Keratinocyte (primary cell): ENCODE data around the gene RAPGEF4. TPM values are rescaled to one million over a fixed set of nuclear protein-coding genes. Genes with fewer than 3 reads are reported as not detected.
A peak's percentile ranks its signal among the peaks of the same experiment; 100 is the strongest.

Source experiments
- DNase-seq: peaks from one replicate; pipeline ENCODE4 v3.0.0-alpha.2; 2011; ENCODE audit warnings: low read depth, missing footprints, low spot score
- FAIRE-seq: peaks from 2 replicates; lab custom pipeline; 2011; peaks lifted over from hg19 to GRCh38; lab: Jason Lieb, UNC
- H2AFZ ChIP-seq: 2 replicates; pipeline ENCODE4 v1.6.0; 2012; ENCODE audit warnings: low read length, control low read depth, inconsistent platforms; ENCODE audit not compliant: control insufficient read depth
- H3K27ac ChIP-seq: 2 replicates; pipeline ENCODE4 v1.5.1; 2011; ENCODE audit warnings: low read length; ENCODE audit not compliant: control insufficient read depth, insufficient read depth
- H3K27me3 ChIP-seq: 3 replicates; pipeline ENCODE4 v1.6.0; 2011; ENCODE audit warnings: low read length; ENCODE audit not compliant: control insufficient read depth, insufficient read depth; ENCODE audit errors: extremely low read depth
- H3K36me3 ChIP-seq, 2 experiments: 2 replicates in 1 of 2; 3 replicates in 1 of 2; pipeline ENCODE4 v1.5.1; 2011; ENCODE audit warnings: low read length in 2 of 2, mild to moderate bottlenecking in 1 of 2; ENCODE audit not compliant: control insufficient read depth in 2 of 2, insufficient read depth in 2 of 2; ENCODE audit errors: extremely low read depth in 1 of 2
- H3K4me1 ChIP-seq: 3 replicates; pipeline ENCODE4 v1.5.1; 2011; ENCODE audit warnings: low read length; ENCODE audit not compliant: control insufficient read depth, insufficient read depth; ENCODE audit errors: extremely low read depth
- H3K4me2 ChIP-seq: 3 replicates; pipeline ENCODE4 v1.6.0; 2011; ENCODE audit warnings: low read depth, low read length; ENCODE audit not compliant: control insufficient read depth, insufficient read depth; ENCODE audit errors: extremely low read depth
- H3K4me3 ChIP-seq, 3 experiments: fragments of 200-600 bp in 1 of 3; sonication (generic) in 1 of 3; 2 replicates in 2 of 3; 3 replicates in 1 of 3; pipeline ENCODE4 v1.5.1; 2011 to 2016; ENCODE audit warnings: low read length in 3 of 3, mild to moderate bottlenecking in 3 of 3, control low read depth in 2 of 3, inconsistent platforms in 1 of 3, low read depth in 1 of 3, mixed read lengths in 1 of 3, mixed run types in 1 of 3, moderate library complexity in 1 of 3; ENCODE audit not compliant: control insufficient read depth in 2 of 3, insufficient read depth in 2 of 3; ENCODE audit errors: extremely low read depth in 1 of 3
- H3K79me2 ChIP-seq: 2 replicates; pipeline ENCODE4 v1.6.0; 2012; ENCODE audit warnings: low read length; ENCODE audit not compliant: control insufficient read depth, insufficient read depth
- H3K9ac ChIP-seq: 3 replicates; pipeline ENCODE4 v1.6.0; 2011; ENCODE audit warnings: low read length; ENCODE audit not compliant: control insufficient read depth, insufficient read depth; ENCODE audit errors: extremely low read depth
- H3K9me1 ChIP-seq: 3 replicates; pipeline ENCODE4 v1.6.0; 2011; ENCODE audit warnings: low read length; ENCODE audit not compliant: control insufficient read depth, insufficient read depth; ENCODE audit errors: extremely low read depth
- H3K9me3 ChIP-seq: 2 replicates; pipeline ENCODE4 v1.5.1; 2012; ENCODE audit warnings: low read depth, low read length; ENCODE audit not compliant: control insufficient read depth
- H4K20me1 ChIP-seq: 3 replicates; pipeline ENCODE4 v1.6.0; 2011; ENCODE audit warnings: low read length; ENCODE audit not compliant: control insufficient read depth, insufficient read depth; ENCODE audit errors: extremely low read depth
- EZH2 ChIP-seq: IDR thresholded peaks from one replicate; pipeline ENCODE4 v1.6.1; 2012; ENCODE audit warnings: inconsistent platforms, mild to moderate bottlenecking, low read length, moderate library complexity
- dilution Hi-C: fragments of 300-500 bp; cut with MboI; formaldehyde crosslinking; loops from one replicate; pipeline ENCODE4 v1.7.0; 2020; ENCODE audit warnings: low sequenced_read_pairs; ENCODE audit not compliant: extremely low pct_ligation_motif_present
- polyA plus RNA-seq, 5 experiments: library from polyadenylated mRNA; depleted of rRNA in 3 of 5; stranded (reverse) in 3 of 5; stranded (forward) in 1 of 5; unstranded in 1 of 5; fragments of >200 nt; gene quantifications; 1 replicate in 1 of 5; 2 replicates in 3 of 5; 3 replicates in 1 of 5; pipeline versions ENCODE4 v1.2.1 to v1.2.3, GENCODE V29; 2011 to 2012; ENCODE audit warnings: missing spikeins in 2 of 5, low read depth in 1 of 5, low replicate concordance in 1 of 5
- TF ChIP-seq, protein P1 (sequence below), 3 experiments: IDR thresholded peaks in 1 of 3; conservative IDR thresholded peaks in 1 of 3; optimal IDR thresholded peaks in 1 of 3; 2 replicates in 2 of 3; 3 replicates in 1 of 3; pipeline versions ENCODE3 to v1.5.1; 2011; ENCODE audit warnings: low read length in 3 of 3, mild to moderate bottlenecking in 3 of 3, moderate library complexity in 2 of 3, control low read depth in 1 of 3, inconsistent platforms in 1 of 3; ENCODE audit not compliant: insufficient read depth in 2 of 3; ENCODE audit errors: extremely low read depth in 1 of 3

RAPGEF4 gene
- polyA plus RNA-seq, 1 donor (not counting 4 experiments of a cell fraction or from before 2014, with no cell fraction given) = 1.6 TPM

DNA sequence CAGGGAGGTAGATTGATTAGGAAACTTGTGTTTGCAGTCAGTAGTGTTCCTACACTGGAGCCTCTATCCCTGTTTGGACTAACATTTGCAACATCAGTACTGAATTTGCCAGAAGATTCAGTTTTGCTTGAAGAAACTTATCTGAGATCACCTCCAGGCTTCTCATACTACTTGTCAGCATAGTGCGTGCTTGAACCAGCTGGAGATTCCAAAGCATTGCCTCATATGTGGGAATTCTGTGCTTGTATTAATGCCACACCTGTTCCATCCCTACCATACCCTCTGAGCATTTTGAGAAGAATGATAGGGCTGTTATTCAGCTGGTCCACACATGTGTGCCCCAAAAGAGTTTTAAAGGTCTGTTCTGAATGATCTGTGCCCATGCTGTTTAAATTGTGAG is 148.7 kb downstream of the RAPGEF4 start:
- Histone ChIP-seq H3K9ac (no peak overlapping the region), H3K4me2 (peak overlapping the region; percentile 17), H3K4me3 (no peak overlapping the region), H3K79me2 (no peaks in the 10 kb centered on the region), H3K27ac (no peak overlapping the region), H3K4me1 (peaks cover 10% of the 10 kb centered on the region), H2AFZ (no peak overlapping the region), H3K36me3 (no peaks in the 10 kb centered on the region), H3K27me3 (no peaks in the 10 kb centered on the region), H4K20me1 (no peaks in the 10 kb centered on the region), H3K9me3 (no peaks in the 10 kb centered on the region), H3K9me1 (no peaks in the 10 kb centered on the region)
- DNase-seq (peak; percentile 33), FAIRE-seq (peak; percentile 81)
- dilution Hi-C loops = no loop called here
- TF ChIP-seq, protein P1, sequence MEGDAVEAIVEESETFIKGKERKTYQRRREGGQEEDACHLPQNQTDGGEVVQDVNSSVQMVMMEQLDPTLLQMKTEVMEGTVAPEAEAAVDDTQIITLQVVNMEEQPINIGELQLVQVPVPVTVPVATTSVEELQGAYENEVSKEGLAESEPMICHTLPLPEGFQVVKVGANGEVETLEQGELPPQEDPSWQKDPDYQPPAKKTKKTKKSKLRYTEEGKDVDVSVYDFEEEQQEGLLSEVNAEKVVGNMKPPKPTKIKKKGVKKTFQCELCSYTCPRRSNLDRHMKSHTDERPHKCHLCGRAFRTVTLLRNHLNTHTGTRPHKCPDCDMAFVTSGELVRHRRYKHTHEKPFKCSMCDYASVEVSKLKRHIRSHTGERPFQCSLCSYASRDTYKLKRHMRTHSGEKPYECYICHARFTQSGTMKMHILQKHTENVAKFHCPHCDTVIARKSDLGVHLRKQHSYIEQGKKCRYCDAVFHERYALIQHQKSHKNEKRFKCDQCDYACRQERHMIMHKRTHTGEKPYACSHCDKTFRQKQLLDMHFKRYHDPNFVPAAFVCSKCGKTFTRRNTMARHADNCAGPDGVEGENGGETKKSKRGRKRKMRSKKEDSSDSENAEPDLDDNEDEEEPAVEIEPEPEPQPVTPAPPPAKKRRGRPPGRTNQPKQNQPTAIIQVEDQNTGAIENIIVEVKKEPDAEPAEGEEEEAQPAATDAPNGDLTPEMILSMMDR (optimal IDR thresholded peaks at IDR 0.05 in 1 of 3, IDR thresholded peaks at IDR 0.05 in 1 of 3, conservative IDR thresholded peaks at IDR 0.05 in 1 of 3; ENCODE audit: extremely low read depth in 1 of 3, insufficient read depth in 2 of 3, low read length in 3 of 3) = no peak
- TF ChIP-seq EZH2 = no peak

DNA sequence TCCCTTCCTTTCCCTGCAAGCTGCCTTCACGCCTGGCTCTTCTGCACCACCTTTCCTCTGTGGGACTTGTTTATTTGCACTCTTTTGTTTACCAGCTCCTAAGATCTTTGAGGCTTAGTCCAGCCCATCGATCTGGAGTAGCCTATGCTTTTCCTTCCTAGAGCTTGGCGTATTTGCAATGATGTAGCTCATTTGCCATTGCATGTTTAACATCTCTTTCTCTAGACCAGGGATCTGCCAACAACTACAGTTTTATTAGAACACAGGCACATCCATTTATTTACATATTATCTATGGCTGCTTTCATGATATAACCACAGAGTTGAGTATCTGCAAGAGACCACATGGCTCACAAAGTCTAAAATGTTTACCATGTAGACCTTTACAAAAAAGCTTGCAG is 150.4 kb downstream of the RAPGEF4 start:
- Histone ChIP-seq H4K20me1 (no peaks in the 10 kb centered on the region), H3K27me3 (no peaks in the 10 kb centered on the region), H2AFZ (no peak overlapping the region), H3K4me3 (no peak overlapping the region), H3K9me3 (no peaks in the 10 kb centered on the region), H3K27ac (no peak overlapping the region), H3K9me1 (no peaks in the 10 kb centered on the region), H3K36me3 (no peaks in the 10 kb centered on the region), H3K79me2 (no peaks in the 10 kb centered on the region), H3K4me2 (no peak overlapping the region), H3K4me1 (peaks cover 10% of the 10 kb centered on the region), H3K9ac (no peak overlapping the region)
- FAIRE-seq (no peak), DNase-seq (no peak)
- TF ChIP-seq, protein P1 (optimal IDR thresholded peaks at IDR 0.05 in 1 of 3, IDR thresholded peaks at IDR 0.05 in 1 of 3, conservative IDR thresholded peaks at IDR 0.05 in 1 of 3; ENCODE audit: extremely low read depth in 1 of 3, insufficient read depth in 2 of 3, low read length in 3 of 3) = no peak
- no peak for TF ChIP-seq EZH2
- dilution Hi-C loops = no loop called here
